Ishikawa (cell line): Measurements from ENCODE around the gene ADTRP.

Experiments used
- CEBPB ChIP-seq: IDR thresholded peaks from 2 replicates; pipeline ENCODE4 v1.6.1; 2012
- CREB1 ChIP-seq: IDR thresholded peaks from 2 replicates; pipeline ENCODE4 v1.6.1; 2012; ENCODE audit warnings: low read depth
- MAX ChIP-seq: IDR thresholded peaks from 2 replicates; pipeline ENCODE4 v1.6.1; 2012
- RAD21 ChIP-seq: IDR thresholded peaks from 2 replicates; pipeline ENCODE4 v1.6.1; 2012; ENCODE audit warnings: low read depth

DNA sequence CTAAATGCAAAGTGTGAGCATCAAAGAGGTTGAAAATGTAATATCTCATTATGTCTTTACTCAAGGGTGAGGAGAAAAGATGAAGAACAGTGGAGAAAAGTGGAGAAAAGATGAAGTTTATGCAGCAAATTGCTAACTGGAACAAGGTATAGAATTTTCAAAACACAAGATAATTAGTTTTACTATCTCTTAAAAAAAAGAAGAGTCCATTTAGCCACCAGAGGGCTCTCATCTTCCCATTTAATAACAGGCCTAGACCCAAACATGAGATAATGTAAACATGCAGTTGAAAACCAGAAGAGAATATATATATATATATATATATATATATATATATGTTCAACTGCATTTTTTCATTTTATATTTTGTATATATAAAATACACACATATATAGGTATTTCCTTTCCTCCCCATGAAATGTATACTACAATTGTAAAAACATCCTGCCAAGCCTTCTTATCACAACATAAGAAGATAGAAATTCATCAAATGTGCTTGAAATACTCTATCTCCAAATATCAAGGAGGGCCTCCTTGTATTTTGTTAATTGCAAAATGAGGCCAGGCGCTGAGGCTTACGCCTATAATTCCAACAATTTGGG, 78.4 kb downstream of the ADTRP start:
- TF ChIP-seq CEBPB, result no peak
- no peak for TF ChIP-seq MAX
- TF ChIP-seq CREB1, result no peak
- TF ChIP-seq RAD21, result peak; percentile 55
